Caco-2 (cell line): ENCODE results near the gene TBC1D17. TPM values are rescaled to one million over a fixed set of nuclear protein-coding genes. Genes with fewer than 3 reads are reported as not detected.

Experiments
- BruUV-seq: library from RNA; stranded (reverse); fragments of 400-500 nt; replicated peaks from 2 replicates; lab custom pipeline; 2021; lab: Mats Ljungman, UMichigan
- CTCF ChIA-PET: fragments of 300-600 bp; sonication (Branson Sonifier 250); formaldehyde crosslinking; loops from one replicate; lab custom pipeline; 2022; ENCODE audit warnings: antibody characterized with exemption; lab: Charles Lee
- POLR2A ChIA-PET: fragments of 300-600 bp; sonication (Branson Sonifier 250); formaldehyde crosslinking; loops from one replicate; lab custom pipeline; 2022; ENCODE audit warnings: antibody characterized with exemption; lab: Charles Lee
- DNase-seq, 2 experiments: peaks; one replicate each; pipeline versions ENCODE4 v3.0.0 to v3.0.0-alpha.2; 2020 to 2022
- H3K27me3 ChIP-seq: replicated peaks from 2 replicates; pipeline ENCODE4 v1.6.0; 2011; ENCODE audit warnings: low read length; ENCODE audit not compliant: control insufficient read depth, insufficient read depth
- H3K36me3 ChIP-seq: 2 replicates; pipeline ENCODE4 v1.5.1; 2011; ENCODE audit warnings: low read length; ENCODE audit not compliant: control insufficient read depth, insufficient read depth
- H3K4me1 ChIP-seq: fragments of 250-450 bp; sonication (Bioruptor Pico); 2 replicates; pipeline ENCODE4 v1.5.1; 2020; ENCODE audit warnings: mild to moderate bottlenecking
- H3K4me3 ChIP-seq: 2 replicates; pipeline ENCODE4 v1.5.1; 2011; ENCODE audit warnings: low read depth, mild to moderate bottlenecking, control low read depth, low read length
- H3K9me3 ChIP-seq: fragments of 250-450 bp; sonication (Bioruptor Pico); 2 replicates; pipeline ENCODE4 v1.5.1; 2020; ENCODE audit warnings: mild to moderate bottlenecking, moderate library complexity
- H3K27ac Mint-ChIP-seq: one replicate; pipeline ENCODE4 v1.8.0; 2022; ENCODE audit warnings: mixed read lengths; ENCODE audit not compliant: unreplicated experiment
- H3K27me3 Mint-ChIP-seq: one replicate; pipeline ENCODE4 v1.8.0; 2022; ENCODE audit warnings: mixed read lengths; ENCODE audit not compliant: insufficient read depth, unreplicated experiment
- H3K36me3 Mint-ChIP-seq: one replicate; pipeline ENCODE4 v1.8.0; 2022; ENCODE audit warnings: mild to moderate bottlenecking, mixed read lengths; ENCODE audit not compliant: insufficient read depth, unreplicated experiment
- H3K4me1 Mint-ChIP-seq: one replicate; pipeline ENCODE4 v1.8.0; 2022; ENCODE audit warnings: low read depth, mixed read lengths; ENCODE audit not compliant: unreplicated experiment
- H3K4me3 Mint-ChIP-seq: one replicate; pipeline ENCODE4 v1.8.0; 2022; ENCODE audit warnings: mild to moderate bottlenecking, moderate library complexity, mixed read lengths; ENCODE audit not compliant: unreplicated experiment
- H3K9me3 Mint-ChIP-seq: one replicate; pipeline ENCODE4 v1.8.0; 2022; ENCODE audit warnings: mixed read lengths; ENCODE audit not compliant: unreplicated experiment
- intact Hi-C: fragments of 100-400 bp; cut with micrococcal nuclease; formaldehyde crosslinking; loops from one replicate; pipeline ENCODE4 v1.10.0; 2022; ENCODE audit not compliant: unreplicated experiment
- total RNA-seq: library from RNA; stranded (reverse); gene quantifications from 2 replicates; pipeline ENCODE4 v1.2.3, GENCODE V29; 2022
- TF ChIP-seq, protein P1 (sequence below), 2 experiments: fragments of 200-600 bp in 1 of 2; IDR thresholded peaks; 1 replicate in 1 of 2; 2 replicates in 1 of 2; pipeline versions ENCODE4 v1.5.1 to v1.8.0; 2011 to 2022; ENCODE audit warnings: antibody characterized with exemption in 1 of 2, control low read depth in 1 of 2, inconsistent platforms in 1 of 2, low read depth in 1 of 2, low read length in 1 of 2, mild to moderate bottlenecking in 1 of 2, moderate library complexity in 1 of 2; ENCODE audit not compliant: insufficient read depth in 1 of 2, severe bottlenecking in 1 of 2, unreplicated experiment in 1 of 2

Gene TBC1D17
- total RNA-seq, 1 experiment from 2014 or later: 55.3 TPM

DNA sequence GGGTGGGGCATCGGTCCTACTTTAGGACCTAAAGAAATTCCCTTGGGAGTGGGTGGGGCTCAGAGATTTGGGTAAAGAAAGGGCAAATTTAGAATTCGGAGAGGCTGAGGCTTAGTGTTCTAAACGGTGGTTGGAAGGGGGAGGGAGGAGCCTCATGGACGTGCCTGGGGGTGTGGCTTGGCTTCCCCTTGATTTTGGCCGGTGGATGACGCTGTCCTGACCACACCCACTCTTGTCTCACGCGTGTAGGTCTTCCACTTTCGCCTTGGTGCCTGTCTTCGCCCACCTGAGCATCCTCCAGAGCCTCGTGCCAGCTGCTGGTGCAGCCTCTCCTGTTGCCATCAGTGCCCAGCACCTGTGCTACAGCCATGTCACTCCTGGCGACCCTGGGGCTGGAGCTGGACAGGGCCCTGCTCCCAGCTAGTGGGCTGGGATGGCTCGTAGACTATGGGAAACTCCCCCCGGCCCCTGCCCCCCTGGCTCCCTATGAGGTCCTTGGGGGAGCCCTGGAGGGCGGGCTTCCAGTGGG is 53.0 kb downstream of the TBC1D17 start:
- intact Hi-C loops: no loop called here
- Mint-ChIP-seq H3K4me1 (peaks cover 23% of the 10 kb centered on the region), H3K27me3 (no peaks in the 10 kb centered on the region), H3K9me3 (no peaks in the 10 kb centered on the region), H3K4me3 (peak overlapping the region; percentile 81), H3K27ac (peak overlapping the region; percentile 92), H3K36me3 (peaks cover 71% of the 10 kb centered on the region)
- DNase-seq: no peak
- H3K4me1 ChIP-seq: peaks cover 9% of the 10 kb centered on the region
- H3K36me3 ChIP-seq: peaks cover 3% of the 10 kb centered on the region
- no TSS peak for BruUV-seq
- TF ChIP-seq, protein P1, sequence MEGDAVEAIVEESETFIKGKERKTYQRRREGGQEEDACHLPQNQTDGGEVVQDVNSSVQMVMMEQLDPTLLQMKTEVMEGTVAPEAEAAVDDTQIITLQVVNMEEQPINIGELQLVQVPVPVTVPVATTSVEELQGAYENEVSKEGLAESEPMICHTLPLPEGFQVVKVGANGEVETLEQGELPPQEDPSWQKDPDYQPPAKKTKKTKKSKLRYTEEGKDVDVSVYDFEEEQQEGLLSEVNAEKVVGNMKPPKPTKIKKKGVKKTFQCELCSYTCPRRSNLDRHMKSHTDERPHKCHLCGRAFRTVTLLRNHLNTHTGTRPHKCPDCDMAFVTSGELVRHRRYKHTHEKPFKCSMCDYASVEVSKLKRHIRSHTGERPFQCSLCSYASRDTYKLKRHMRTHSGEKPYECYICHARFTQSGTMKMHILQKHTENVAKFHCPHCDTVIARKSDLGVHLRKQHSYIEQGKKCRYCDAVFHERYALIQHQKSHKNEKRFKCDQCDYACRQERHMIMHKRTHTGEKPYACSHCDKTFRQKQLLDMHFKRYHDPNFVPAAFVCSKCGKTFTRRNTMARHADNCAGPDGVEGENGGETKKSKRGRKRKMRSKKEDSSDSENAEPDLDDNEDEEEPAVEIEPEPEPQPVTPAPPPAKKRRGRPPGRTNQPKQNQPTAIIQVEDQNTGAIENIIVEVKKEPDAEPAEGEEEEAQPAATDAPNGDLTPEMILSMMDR (IDR thresholded peaks at IDR 0.05; ENCODE audit: insufficient read depth in 1 of 2, low read depth in 1 of 2, low read length in 1 of 2, severe bottlenecking in 1 of 2, unreplicated experiment in 1 of 2): no peak
- POLR2A ChIA-PET: interaction anchor here (0.6 to 2.3 kb wide), 4 partner anchors 54 to 290 kb away, joined by 3 to 9 read pairs (median 7); partner anchors contain the start of genes AKT1S1, RRAS and TBC1D17
- H3K27me3 ChIP-seq: no peaks in the 10 kb centered on the region
- CTCF ChIA-PET: no interaction called here
- no peak overlapping the region for H3K4me3 ChIP-seq
- H3K9me3 ChIP-seq: no peaks in the 10 kb centered on the region

DNA sequence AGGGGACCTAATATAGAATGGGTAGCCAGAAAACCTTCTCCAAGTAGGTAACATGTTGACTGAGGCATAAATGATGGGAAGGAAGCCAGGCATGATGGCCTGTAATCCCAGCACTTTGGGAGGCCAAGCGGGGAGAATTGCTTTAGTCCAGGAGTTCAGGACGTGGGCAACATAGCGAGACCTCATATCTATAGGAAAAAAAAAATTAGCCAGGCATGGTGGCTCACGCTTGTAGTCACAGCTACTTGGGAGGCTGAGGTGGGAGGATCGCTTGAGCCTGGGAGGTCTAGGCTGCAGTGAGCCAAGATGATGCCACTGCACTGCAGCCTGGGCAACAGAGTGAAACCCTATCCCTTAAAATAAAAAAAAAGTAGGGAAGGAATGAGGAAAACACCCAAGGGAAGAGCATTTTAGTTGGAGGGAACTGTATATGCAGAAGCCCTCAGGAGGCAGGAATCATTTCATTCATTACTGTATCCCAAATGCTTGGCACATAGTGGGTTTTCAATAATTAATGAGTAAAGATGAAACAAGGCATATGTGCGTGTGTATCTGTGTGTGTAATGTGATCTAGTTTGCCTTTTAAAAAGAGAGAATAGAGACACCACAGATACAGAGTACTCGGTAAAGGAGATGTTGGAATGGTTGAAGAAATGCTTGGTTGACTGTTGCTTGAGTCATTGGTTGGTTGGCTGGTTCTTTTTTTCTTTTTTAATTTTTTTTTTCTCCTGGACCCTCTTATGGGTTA is 54.0 kb downstream of the TBC1D17 start:
- Mint-ChIP-seq H3K27ac (no peak overlapping the region), H3K4me1 (peaks cover 23% of the 10 kb centered on the region), H3K9me3 (no peaks in the 10 kb centered on the region), H3K36me3 (peaks cover 67% of the 10 kb centered on the region), H3K27me3 (no peaks in the 10 kb centered on the region), H3K4me3 (no peak overlapping the region)
- H3K4me3 ChIP-seq: no peak overlapping the region
- H3K36me3 ChIP-seq: peaks cover 3% of the 10 kb centered on the region
- H3K4me1 ChIP-seq: peaks cover 9% of the 10 kb centered on the region
- intact Hi-C loops: no loop called here
- BruUV-seq: TSS peak; percentile 10
- CTCF ChIA-PET: no interaction called here
- TF ChIP-seq, protein P1 (IDR thresholded peaks at IDR 0.05; ENCODE audit: insufficient read depth in 1 of 2, low read depth in 1 of 2, low read length in 1 of 2, severe bottlenecking in 1 of 2, unreplicated experiment in 1 of 2): no peak
- H3K9me3 ChIP-seq: no peaks in the 10 kb centered on the region
- no peak for DNase-seq
- H3K27me3 ChIP-seq: no peaks in the 10 kb centered on the region
- POLR2A ChIA-PET: no interaction called here

DNA sequence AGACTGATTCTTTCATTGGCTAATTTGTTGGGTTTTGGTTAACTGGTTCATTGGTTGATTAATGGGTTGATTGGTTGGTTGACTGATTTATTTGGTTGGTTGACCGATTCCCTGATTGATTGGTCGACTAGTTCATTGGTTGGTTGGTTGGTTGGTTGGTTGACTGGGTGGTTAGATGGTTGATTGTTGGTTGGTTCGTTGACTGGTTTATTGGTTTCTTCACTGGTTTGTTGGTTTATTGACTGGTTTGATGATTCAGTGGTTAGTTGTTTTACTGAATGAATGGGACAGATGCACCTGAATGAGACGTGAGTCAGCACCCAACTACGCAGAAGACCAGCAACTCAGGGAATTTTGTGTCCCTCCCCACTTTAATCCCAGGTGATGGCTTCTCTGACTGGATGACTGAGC is 54.5 kb downstream of the TBC1D17 start:
- ChIA-PET POLR2A (no interaction called here), CTCF (no interaction called here)
- Histone ChIP-seq H3K4me1 (peaks cover 9% of the 10 kb centered on the region), H3K36me3 (peaks cover 3% of the 10 kb centered on the region), H3K9me3 (no peaks in the 10 kb centered on the region), H3K4me3 (no peak overlapping the region), H3K27me3 (no peaks in the 10 kb centered on the region)
- peaks cover 23% of the 10 kb centered on the region for H3K4me1 Mint-ChIP-seq
- no peak overlapping the region for H3K27ac Mint-ChIP-seq
- TF ChIP-seq, protein P1 (IDR thresholded peaks at IDR 0.05; ENCODE audit: insufficient read depth in 1 of 2, low read depth in 1 of 2, low read length in 1 of 2, severe bottlenecking in 1 of 2, unreplicated experiment in 1 of 2): no peak
- no peaks in the 10 kb centered on the region for H3K27me3 Mint-ChIP-seq
- no peaks in the 10 kb centered on the region for H3K9me3 Mint-ChIP-seq
- intact Hi-C loops: no loop called here
- DNase-seq: no peak
- no TSS peak for BruUV-seq
- H3K36me3 Mint-ChIP-seq: peaks cover 61% of the 10 kb centered on the region
- no peak overlapping the region for H3K4me3 Mint-ChIP-seq
